Omental fat pad (tissue), 4 donors: ENCODE results near the gene SLC24A3. TPM values are rescaled to one million over a fixed set of nuclear protein-coding genes. Genes with fewer than 3 reads are reported as not detected.

Source experiments
- ATAC-seq: fragments of 150-250 bp; one replicate; pipeline ENCODE4 v1.9.1; 2016; ENCODE audit warnings: mild to moderate bottlenecking, moderate library complexity; ENCODE audit not compliant: low FRiP score
- DNase-seq: peaks from one replicate; pipeline ENCODE4 v3.0.0-alpha.2; 2019; ENCODE audit warnings: low spot score
- CTCF ChIP-seq, 3 donors: fragments of 450-650 bp; IDR thresholded peaks; one replicate each; pipeline ENCODE4 v1.5.1; 2016 to 2017; ENCODE audit warnings: antibody characterized with exemption in 3 of 3, mild to moderate bottlenecking in 3 of 3, moderate library complexity in 2 of 3
- total RNA-seq, 4 donors: library from RNA; depleted of rRNA; stranded (reverse); fragments of >200 nt; gene quantifications; one replicate each; pipeline ENCODE4 v1.1.0, GENCODE V29; 2016

SLC24A3 gene
- total RNA-seq, 4 donors from 2014 or later, result 6.3 to 14.0 (median 9.2) TPM

- DNase-seq (no peak), ATAC-seq (no peak)
- no peak for TF ChIP-seq CTCF (IDR thresholded peaks at IDR 0.05)
Observed at GRCh38 chr20:19761326-19761725, 548.9 kb downstream of the SLC24A3 start.

- ATAC-seq, result no peak
- no peak for TF ChIP-seq CTCF (IDR thresholded peaks at IDR 0.05)
- DNase-seq, result no peak
Observed at GRCh38 chr20:19761841-19762240, 549.4 kb downstream of the SLC24A3 start.

GRCh38 chr20:19764207-19764606 is 551.8 kb downstream of the SLC24A3 start:
- no peak for TF ChIP-seq CTCF (IDR thresholded peaks at IDR 0.05)
- DNase-seq (no peak), ATAC-seq (no peak)

GRCh38 chr20:19765266-19765665 is 552.8 kb downstream of the SLC24A3 start:
- DNase-seq (no peak), ATAC-seq (no peak)
- no peak for TF ChIP-seq CTCF (IDR thresholded peaks at IDR 0.05)

GRCh38 chr20:19765913-19766312 is 553.5 kb downstream of the SLC24A3 start:
- no peak for TF ChIP-seq CTCF (IDR thresholded peaks at IDR 0.05)
- DNase-seq (no peak), ATAC-seq (no peak)

GRCh38 chr20:19767070-19767469 is 554.6 kb downstream of the SLC24A3 start:
- no peak for DNase-seq
- no peak for TF ChIP-seq CTCF (IDR thresholded peaks at IDR 0.05)
- no peak for ATAC-seq

- no peak for ATAC-seq
- no peak for TF ChIP-seq CTCF (IDR thresholded peaks at IDR 0.05)
Observed at GRCh38 chr20:19768325-19768842, 555.9 kb downstream of the SLC24A3 start.

More at GRCh38 chr20:19768325-19768842, 555.9 kb downstream of the SLC24A3 start:
- no peak for DNase-seq
